Measurements from ENCODE around the gene TOM1L2.
"Not testable (repeated sequence)": the region's sequence is repeated elsewhere in the genome, so short reads cannot be mapped to it uniquely, and the experiment has no call there.

The TOM1L2 gene

GRCh38 chr17:17808706-17809432, 163.3 kb downstream of the TOM1L2 start:
- Histone ChIP-seq H3K4me3 (ENCODE audit: low read length) (no peak overlapping the region), H3K27me3 (ENCODE audit: control insufficient read depth, low read length) (no peaks in the 10 kb centered on the region), H3K79me2 (ENCODE audit: control insufficient read depth, low read length) (no peaks in the 10 kb centered on the region), H3F3A (ENCODE audit: control insufficient read depth, insufficient read depth) (peaks cover 9% of the 10 kb centered on the region), H3K4me1 (ENCODE audit: control insufficient read depth, low read length) (no peaks in the 10 kb centered on the region), H3K4me2 (ENCODE audit: low read length) (no peak overlapping the region), H3K36me3 (ENCODE audit: control insufficient read depth, low read length) (peaks cover 44% of the 10 kb centered on the region), H3K27ac (ENCODE audit: low read depth, low read length) (no peak overlapping the region), H4K20me1 (ENCODE audit: control insufficient read depth, insufficient read depth, low read depth, low read length) (no peaks in the 10 kb centered on the region), H3K9me3 (ENCODE audit: control insufficient read depth, insufficient read depth, low read length) (no peaks in the 10 kb centered on the region), H3K9me2 (replicated peaks; ENCODE audit: control insufficient read depth, low read length) (no peaks in the 10 kb centered on the region)
- TF ChIP-seq EZH2phosphoT487 (IDR thresholded peaks at IDR 0.05; ENCODE audit: borderline replicate concordance, low read length) (no peak), CTCF (IDR thresholded peaks at IDR 0.05; ENCODE audit: low read depth, low read length, poor library complexity, severe bottlenecking) (no peak)

DNA sequence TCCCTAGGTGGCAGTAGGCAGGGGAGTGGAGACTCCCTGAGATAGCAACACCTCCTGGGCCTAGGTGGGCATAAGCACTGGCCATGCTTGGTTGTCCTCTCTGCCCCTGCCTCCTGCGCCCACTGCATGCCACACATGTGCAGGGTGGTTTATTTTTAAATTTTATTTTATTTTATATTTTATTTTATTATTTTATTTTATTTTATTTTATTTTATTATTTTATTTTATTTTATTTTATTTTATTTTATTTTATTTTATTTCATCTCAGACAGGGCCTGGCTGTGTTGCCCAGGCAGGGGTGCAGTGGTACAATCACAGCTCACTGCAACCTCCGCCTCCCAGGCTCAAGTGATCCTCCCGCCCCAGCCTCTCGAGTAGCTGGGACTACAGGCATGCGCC, 164.0 kb downstream of the TOM1L2 start:
- not testable (repeated sequence) for H3K79me2 ChIP-seq (ENCODE audit: control insufficient read depth, low read length); H3K9me2 ChIP-seq (replicated peaks; ENCODE audit: control insufficient read depth, low read length); H4K20me1 ChIP-seq (ENCODE audit: control insufficient read depth, insufficient read depth, low read depth, low read length); H3K4me2 ChIP-seq (ENCODE audit: low read length); H3K27me3 ChIP-seq (ENCODE audit: control insufficient read depth, low read length); H3K4me3 ChIP-seq (ENCODE audit: low read length); H3F3A ChIP-seq (ENCODE audit: control insufficient read depth, insufficient read depth); H3K9me3 ChIP-seq (ENCODE audit: control insufficient read depth, insufficient read depth, low read length); H3K4me1 ChIP-seq (ENCODE audit: control insufficient read depth, low read length); H3K27ac ChIP-seq (ENCODE audit: low read depth, low read length)
- peaks cover 44% of the 10 kb centered on the region for H3K36me3 ChIP-seq (ENCODE audit: control insufficient read depth, low read length)

- TF ChIP-seq EZH2phosphoT487 (IDR thresholded peaks at IDR 0.05; ENCODE audit: borderline replicate concordance, low read length) = no peak
- peaks cover 9% of the 10 kb centered on the region for H3F3A ChIP-seq (ENCODE audit: control insufficient read depth, insufficient read depth)
- no peaks in the 10 kb centered on the region for H3K4me1 ChIP-seq (ENCODE audit: control insufficient read depth, low read length)
- H3K9me3 ChIP-seq (ENCODE audit: control insufficient read depth, insufficient read depth, low read length) = no peaks in the 10 kb centered on the region
- H4K20me1 ChIP-seq (ENCODE audit: control insufficient read depth, insufficient read depth, low read depth, low read length) = no peaks in the 10 kb centered on the region
- H3K4me3 ChIP-seq (ENCODE audit: low read length) = no peak overlapping the region
- H3K27me3 ChIP-seq (ENCODE audit: control insufficient read depth, low read length) = no peaks in the 10 kb centered on the region
- no peak overlapping the region for H3K27ac ChIP-seq (ENCODE audit: low read depth, low read length)
- no peaks in the 10 kb centered on the region for H3K79me2 ChIP-seq (ENCODE audit: control insufficient read depth, low read length)
- peaks cover 36% of the 10 kb centered on the region for H3K36me3 ChIP-seq (ENCODE audit: control insufficient read depth, low read length)
- no peaks in the 10 kb centered on the region for H3K9me2 ChIP-seq (replicated peaks; ENCODE audit: control insufficient read depth, low read length)
- H3K4me2 ChIP-seq (ENCODE audit: low read length) = no peak overlapping the region
Observed at GRCh38 chr17:17807440-17807839, 164.8 kb downstream of the TOM1L2 start.

DNA sequence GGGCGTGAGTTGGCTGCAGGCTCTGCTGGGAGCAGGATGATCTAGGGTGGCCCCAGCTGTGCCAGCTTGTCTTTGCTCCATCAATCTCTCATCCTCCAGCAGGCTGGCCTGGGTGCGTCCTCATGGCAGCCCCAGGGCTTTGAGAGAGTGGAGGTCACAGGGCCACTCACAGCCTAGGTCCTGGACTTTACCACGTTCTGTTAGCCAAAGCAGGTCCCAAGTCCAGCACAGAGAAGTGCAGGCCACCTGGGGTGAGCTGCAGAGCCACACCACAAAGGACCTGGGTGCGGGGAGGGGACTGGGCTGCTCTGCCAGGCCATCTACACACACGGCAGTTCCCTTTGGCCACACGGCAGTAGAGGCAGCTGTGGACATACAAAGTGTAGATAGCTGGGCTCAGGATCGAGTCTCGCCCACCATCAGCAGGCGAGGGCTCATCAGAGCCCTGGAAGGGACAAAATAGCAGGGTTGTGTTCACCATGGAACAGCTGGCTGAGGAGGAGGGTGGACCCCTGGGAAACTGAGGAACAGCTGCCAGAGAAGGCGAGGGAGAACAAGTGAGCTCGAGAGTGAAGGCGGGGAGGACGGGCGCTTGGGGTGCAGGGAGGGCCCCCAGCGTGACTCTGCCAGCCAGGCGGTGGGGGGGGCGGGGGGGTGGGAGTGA, 165.5 kb downstream of the TOM1L2 start:
- no peaks in the 10 kb centered on the region for H4K20me1 ChIP-seq (ENCODE audit: control insufficient read depth, insufficient read depth, low read depth, low read length)
- TF ChIP-seq CTCF (IDR thresholded peaks at IDR 0.05; ENCODE audit: low read depth, low read length, poor library complexity, severe bottlenecking) = no peak
- no peak for TF ChIP-seq EZH2phosphoT487 (IDR thresholded peaks at IDR 0.05; ENCODE audit: borderline replicate concordance, low read length)
- no peaks in the 10 kb centered on the region for H3K79me2 ChIP-seq (ENCODE audit: control insufficient read depth, low read length)
- H3K4me1 ChIP-seq (ENCODE audit: control insufficient read depth, low read length) = no peaks in the 10 kb centered on the region
- H3K36me3 ChIP-seq (ENCODE audit: control insufficient read depth, low read length) = peaks cover 29% of the 10 kb centered on the region
- no peaks in the 10 kb centered on the region for H3K9me3 ChIP-seq (ENCODE audit: control insufficient read depth, insufficient read depth, low read length)
- H3K4me3 ChIP-seq (ENCODE audit: low read length) = no peak overlapping the region
- H3K9me2 ChIP-seq (replicated peaks; ENCODE audit: control insufficient read depth, low read length) = no peaks in the 10 kb centered on the region
- no peak overlapping the region for H3K4me2 ChIP-seq (ENCODE audit: low read length)
- H3K27ac ChIP-seq (ENCODE audit: low read depth, low read length) = no peak overlapping the region
- peaks cover 5% of the 10 kb centered on the region; the same call in 1 of the 2 replicates for H3F3A ChIP-seq (ENCODE audit: control insufficient read depth, insufficient read depth)
- no peaks in the 10 kb centered on the region for H3K27me3 ChIP-seq (ENCODE audit: control insufficient read depth, low read length)
